GM23338 (cell line): ENCODE measurements around the gene CD80. TPM values are rescaled to one million over a fixed set of nuclear protein-coding genes. Genes with fewer than 3 reads are reported as not detected.

Experiments
- ATAC-seq: fragments of 200-7000 bp; cut with Tn5 transposase; 3 replicates; pipeline ENCODE4 v1.9.1; 2020
- DNase-seq: peaks from one replicate; pipeline ENCODE4 v3.0.0-alpha.2; 2015; ENCODE audit warnings: low spot score
- H2AFZ ChIP-seq: fragments of 200-600 bp; sonication (generic); 2 replicates; pipeline ENCODE4 v1.8.0; 2016; ENCODE audit warnings: antibody characterized with exemption, mild to moderate bottlenecking, moderate library complexity
- H3F3A ChIP-seq: fragments of 200-600 bp; sonication (generic); replicated peaks from 2 replicates; pipeline ENCODE4 v1.8.0; 2017; ENCODE audit warnings: antibody characterized with exemption, mixed run types, low read depth
- H3K27ac ChIP-seq: fragments of 200-600 bp; sonication (generic); 2 replicates; pipeline ENCODE4 v1.6.1; 2016; ENCODE audit warnings: low read depth
- H3K27me3 ChIP-seq: fragments of 200-600 bp; sonication (generic); 2 replicates; pipeline ENCODE4 v1.8.0; 2016; ENCODE audit warnings: mild to moderate bottlenecking, mixed run types, moderate library complexity; ENCODE audit not compliant: insufficient read depth
- H3K36me3 ChIP-seq: fragments of 200-600 bp; sonication (generic); 2 replicates; pipeline ENCODE4 v1.8.0; 2016; ENCODE audit warnings: mild to moderate bottlenecking; ENCODE audit not compliant: insufficient read depth
- H3K4me1 ChIP-seq: fragments of 200-600 bp; sonication (generic); 2 replicates; pipeline ENCODE4 v1.8.0; 2016; ENCODE audit warnings: mild to moderate bottlenecking, moderate library complexity; ENCODE audit not compliant: insufficient read depth
- H3K4me2 ChIP-seq: fragments of 200-600 bp; sonication (generic); 2 replicates; pipeline ENCODE4 v1.7.1; 2017; ENCODE audit warnings: mixed run types
- H3K4me3 ChIP-seq: fragments of 200-600 bp; sonication (generic); 2 replicates; pipeline ENCODE4 v1.6.1; 2016; ENCODE audit warnings: mixed run types
- H3K79me2 ChIP-seq: fragments of 200-600 bp; sonication (generic); replicated peaks from 2 replicates; pipeline ENCODE4 v1.8.0; 2017; ENCODE audit warnings: mild to moderate bottlenecking; ENCODE audit not compliant: insufficient read depth
- H3K9me2 ChIP-seq: fragments of 200-600 bp; sonication (generic); 2 replicates; pipeline ENCODE4 v1.8.0; 2017; ENCODE audit not compliant: insufficient read depth
- H4K20me1 ChIP-seq: fragments of 200-600 bp; sonication (generic); replicated peaks from 2 replicates; pipeline ENCODE4 v1.8.0; 2017; ENCODE audit warnings: mild to moderate bottlenecking; ENCODE audit not compliant: insufficient read depth
- H3K27ac Mint-ChIP-seq: 2 replicates; pipeline ENCODE4 v1.8.0; 2020; ENCODE audit warnings: inconsistent platforms, mild to moderate bottlenecking, moderate library complexity, mixed read lengths
- H3K27me3 Mint-ChIP-seq: 3 replicates; pipeline ENCODE4 v1.8.0; 2022; ENCODE audit warnings: low read depth, mild to moderate bottlenecking, moderate library complexity, mixed read lengths, inconsistent platforms; ENCODE audit not compliant: insufficient read depth, poor library complexity
- H3K36me3 Mint-ChIP-seq: 3 replicates; pipeline ENCODE4 v1.8.0; 2021; ENCODE audit warnings: low read depth, mild to moderate bottlenecking, inconsistent platforms, moderate library complexity, mixed read lengths
- H3K4me1 Mint-ChIP-seq: 3 replicates; pipeline ENCODE4 v1.8.0; 2020; ENCODE audit warnings: mild to moderate bottlenecking, inconsistent platforms, mixed read lengths
- H3K4me3 Mint-ChIP-seq: 3 replicates; pipeline ENCODE4 v1.8.0; 2021; ENCODE audit warnings: moderate library complexity, mild to moderate bottlenecking, inconsistent platforms, mixed read lengths
- H3K9me3 Mint-ChIP-seq: 3 replicates; pipeline ENCODE4 v1.8.0; 2020; ENCODE audit warnings: moderate library complexity, mild to moderate bottlenecking, inconsistent platforms, mixed read lengths
- ETS1 ChIP-seq: IDR thresholded peaks from 2 replicates; pipeline ENCODE4 v1.6.1; 2016; ENCODE audit warnings: antibody characterized with exemption
- EZH2 ChIP-seq: fragments of 200-600 bp; sonication (generic); IDR thresholded peaks from one replicate; pipeline ENCODE4 v1.8.0; 2017; ENCODE audit warnings: antibody characterized with exemption, mild to moderate bottlenecking, low read depth; ENCODE audit not compliant: unreplicated experiment
- EZH2phosphoT487 ChIP-seq: fragments of 200-600 bp; sonication (generic); IDR thresholded peaks from one replicate; pipeline ENCODE4 v1.8.1; 2018; ENCODE audit warnings: antibody characterized with exemption; ENCODE audit not compliant: unreplicated experiment
- JUNB ChIP-seq: IDR thresholded peaks from one replicate; pipeline ENCODE4 v1.6.1; 2016; ENCODE audit warnings: antibody characterized with exemption; ENCODE audit not compliant: unreplicated experiment
- NANOG ChIP-seq: IDR thresholded peaks from 2 replicates; pipeline ENCODE4 v1.6.1; 2016; ENCODE audit warnings: antibody characterized with exemption, borderline replicate concordance
- POLR2AphosphoS5 ChIP-seq: IDR thresholded peaks from 2 replicates; pipeline ENCODE4 v1.6.1; 2016; ENCODE audit warnings: antibody characterized with exemption, low read depth
- REST ChIP-seq: IDR thresholded peaks from one replicate; pipeline ENCODE4 v1.6.1; 2018; ENCODE audit warnings: antibody characterized with exemption; ENCODE audit not compliant: unreplicated experiment
- STAT1 ChIP-seq: IDR thresholded peaks from one replicate; pipeline ENCODE4 v1.6.1; 2016; ENCODE audit warnings: antibody characterized with exemption; ENCODE audit not compliant: unreplicated experiment
- ZNF114 ChIP-seq: fragments of 250-450 bp; sonication (Bioruptor Pico); IDR thresholded peaks from 2 replicates; pipeline ENCODE4 v1.5.0; 2020; ENCODE audit warnings: mild to moderate bottlenecking, moderate library complexity
- ZNF331 ChIP-seq: fragments of 250-450 bp; sonication (Bioruptor Pico); IDR thresholded peaks from 2 replicates; pipeline ENCODE4 v1.5.0; 2020; ENCODE audit warnings: low read depth, mild to moderate bottlenecking, moderate library complexity
- polyA plus RNA-seq: library from polyadenylated mRNA; unstranded; fragments of >200 nt; fragmentation: Nextera tagmentation; extraction: Ambion mirVana; gene quantifications from 2 replicates; pipeline ENCODE4 v1.2.1, GENCODE V29; 2016
- total RNA-seq: library from RNA; depleted of rRNA; stranded (reverse); fragments of >200 nt; shearing (Covaris generic); gene quantifications from 2 replicates; pipeline ENCODE4 v1.2.3, GENCODE V29; 2014
- TF ChIP-seq, protein P1 (sequence below), 2 experiments: fragments of 200-600 bp in 1 of 2; sonication (generic) in 1 of 2; conservative IDR thresholded peaks; 2 replicates each; pipeline versions ENCODE4 v1.5.1 to v1.6.1; 2016 to 2017; ENCODE audit warnings: antibody characterized with exemption in 2 of 2, low read depth in 2 of 2, mild to moderate bottlenecking in 2 of 2, moderate library complexity in 1 of 2

CD80 gene
- total and polyA plus RNA-seq, 2 experiments from 2014 or later: not detected

DNA sequence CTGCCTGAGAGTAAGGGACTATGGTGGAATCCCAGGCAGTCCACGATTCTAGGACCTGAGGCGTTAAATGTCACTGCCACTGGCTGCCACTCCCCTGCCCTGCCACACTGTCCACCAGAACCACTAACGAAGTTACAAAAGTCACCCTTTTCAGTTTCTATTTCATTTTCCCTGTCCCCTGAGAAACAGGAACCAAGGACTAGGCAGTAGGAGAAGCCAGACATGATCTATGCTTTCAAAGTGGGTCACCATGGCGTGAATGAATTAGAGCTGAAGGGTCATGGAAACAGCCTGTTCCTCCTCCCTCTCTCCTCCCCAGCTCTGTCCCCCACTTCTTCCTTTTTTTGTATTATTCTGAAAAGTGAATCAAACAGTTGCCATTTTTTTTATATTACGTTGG is 10.8 kb upstream of the CD80 start:
- no peak overlapping the region for H2AFZ ChIP-seq
- H3K27me3 ChIP-seq: no peaks in the 10 kb centered on the region
- no peak overlapping the region for H3K27ac Mint-ChIP-seq
- H3K4me1 ChIP-seq: no peaks in the 10 kb centered on the region
- H3K4me2 ChIP-seq: no peak overlapping the region
- H3K4me3 Mint-ChIP-seq: no peak overlapping the region
- H3K36me3 ChIP-seq: no peaks in the 10 kb centered on the region
- no peak for ATAC-seq
- H3K4me1 Mint-ChIP-seq: no peaks in the 10 kb centered on the region
- no peaks in the 10 kb centered on the region for H3K9me3 Mint-ChIP-seq
- H3K36me3 Mint-ChIP-seq: no peaks in the 10 kb centered on the region
- no peaks in the 10 kb centered on the region for H4K20me1 ChIP-seq
- H3K27ac ChIP-seq: no peak overlapping the region
- no peaks in the 10 kb centered on the region for H3F3A ChIP-seq
- peaks cover 4% of the 10 kb centered on the region for H3K27me3 Mint-ChIP-seq
- H3K4me3 ChIP-seq: no peak overlapping the region
- H3K9me2 ChIP-seq: no peaks in the 10 kb centered on the region
- no peak for DNase-seq
- H3K79me2 ChIP-seq: no peaks in the 10 kb centered on the region
- no peak for TF ChIP-seq EZH2
- TF ChIP-seq ETS1: no peak
- no peak for TF ChIP-seq STAT1
- no peak for TF ChIP-seq JUNB
- TF ChIP-seq, protein P1, sequence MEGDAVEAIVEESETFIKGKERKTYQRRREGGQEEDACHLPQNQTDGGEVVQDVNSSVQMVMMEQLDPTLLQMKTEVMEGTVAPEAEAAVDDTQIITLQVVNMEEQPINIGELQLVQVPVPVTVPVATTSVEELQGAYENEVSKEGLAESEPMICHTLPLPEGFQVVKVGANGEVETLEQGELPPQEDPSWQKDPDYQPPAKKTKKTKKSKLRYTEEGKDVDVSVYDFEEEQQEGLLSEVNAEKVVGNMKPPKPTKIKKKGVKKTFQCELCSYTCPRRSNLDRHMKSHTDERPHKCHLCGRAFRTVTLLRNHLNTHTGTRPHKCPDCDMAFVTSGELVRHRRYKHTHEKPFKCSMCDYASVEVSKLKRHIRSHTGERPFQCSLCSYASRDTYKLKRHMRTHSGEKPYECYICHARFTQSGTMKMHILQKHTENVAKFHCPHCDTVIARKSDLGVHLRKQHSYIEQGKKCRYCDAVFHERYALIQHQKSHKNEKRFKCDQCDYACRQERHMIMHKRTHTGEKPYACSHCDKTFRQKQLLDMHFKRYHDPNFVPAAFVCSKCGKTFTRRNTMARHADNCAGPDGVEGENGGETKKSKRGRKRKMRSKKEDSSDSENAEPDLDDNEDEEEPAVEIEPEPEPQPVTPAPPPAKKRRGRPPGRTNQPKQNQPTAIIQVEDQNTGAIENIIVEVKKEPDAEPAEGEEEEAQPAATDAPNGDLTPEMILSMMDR (conservative IDR thresholded peaks at IDR 0.05; ENCODE audit: low read depth in 2 of 2): no peak
- no peak for TF ChIP-seq ZNF331

GRCh38 chr3:119569156-119569555 is 9.7 kb upstream of the CD80 start:
- Mint-ChIP-seq H3K27ac (no peak overlapping the region), H3K4me1 (no peaks in the 10 kb centered on the region), H3K4me3 (no peak overlapping the region), H3K9me3 (no peaks in the 10 kb centered on the region), H3K36me3 (no peaks in the 10 kb centered on the region), H3K27me3 (peaks cover 4% of the 10 kb centered on the region)
- DNase-seq (no peak), ATAC-seq (no peak)
- Histone ChIP-seq H3K4me1 (no peaks in the 10 kb centered on the region), H3K79me2 (no peaks in the 10 kb centered on the region), H3K27ac (no peak overlapping the region), H3K27me3 (no peaks in the 10 kb centered on the region), H2AFZ (no peak overlapping the region), H3K4me3 (no peak overlapping the region), H3K9me2 (no peaks in the 10 kb centered on the region), H3F3A (no peaks in the 10 kb centered on the region), H4K20me1 (no peaks in the 10 kb centered on the region), H3K4me2 (no peak overlapping the region), H3K36me3 (no peaks in the 10 kb centered on the region)
- TF ChIP-seq STAT1: no peak
- TF ChIP-seq REST: no peak
- TF ChIP-seq, protein P1 (conservative IDR thresholded peaks at IDR 0.05; ENCODE audit: low read depth in 2 of 2): no peak
- no peak for TF ChIP-seq EZH2phosphoT487
- TF ChIP-seq NANOG: no peak
- TF ChIP-seq POLR2AphosphoS5: no peak
- TF ChIP-seq ZNF114 (CRISPR knock-in tag): no peak
- no peak for TF ChIP-seq JUNB
